Left lung (tissue), 10 donors: ENCODE measurements around the gene FCHSD1. TPM values are rescaled to one million over a fixed set of nuclear protein-coding genes. Genes with fewer than 3 reads are reported as not detected.

Experiments used
- ATAC-seq: fragments of 200-7000 bp; cut with Tn5 transposase; one replicate; pipeline ENCODE4 v1.9.1; 2020; ENCODE audit warnings: moderate library complexity
- DNase-seq, 4 donors: peaks; one replicate each; pipeline ENCODE4 v3.0.0-alpha.2; 2013 to 2020
- H3K27ac ChIP-seq, 2 donors: fragments of 200-600 bp; sonication (generic) in 1 of 2; one replicate each; pipeline versions ENCODE4 v1.5.0 to v1.8.0; 2020 to 2021
- H3K27me3 ChIP-seq, 2 donors: fragments of 200-600 bp; sonication (generic) in 1 of 2; one replicate each; pipeline versions ENCODE4 v1.5.0 to v1.8.0; 2020 to 2021
- H3K36me3 ChIP-seq, 2 donors: fragments of 200-600 bp; sonication (generic) in 1 of 2; one replicate each; pipeline versions ENCODE4 v1.5.0 to v1.8.0; 2020 to 2021
- H3K4me1 ChIP-seq, 2 donors: fragments of 200-600 bp; one replicate each; pipeline ENCODE4 v1.8.0; 2021
- H3K4me3 ChIP-seq, 2 donors: fragments of 200-600 bp; sonication (generic) in 1 of 2; one replicate each; pipeline versions ENCODE4 v1.5.0 to v1.8.0; 2020 to 2021; ENCODE audit warnings: mild to moderate bottlenecking in 1 of 2
- H3K9me3 ChIP-seq, 2 donors: fragments of 200-600 bp; sonication (generic) in 1 of 2; one replicate each; pipeline versions ENCODE4 v1.5.0 to v1.8.0; 2020 to 2021
- CTCF ChIP-seq, 2 donors: fragments of 200-600 bp; sonication (generic) in 1 of 2; IDR thresholded peaks; one replicate each; pipeline versions ENCODE4 v1.5.0 to v1.8.0; 2021; ENCODE audit warnings: antibody characterized with exemption in 2 of 2
- intact Hi-C, 2 donors: fragments of 100-400 bp; cut with DNase I; formaldehyde crosslinking; loops; one replicate each; pipeline versions ENCODE4 v1.11.2 to v1.14.2; 2022
- polyA plus RNA-seq, 6 donors: library from polyadenylated mRNA; unstranded; fragments of 120-200 nt; gene quantifications; one replicate each; pipeline ENCODE4 v1.2.1, GENCODE V29; 2013; ENCODE audit not compliant: insufficient read length in 6 of 6
- total RNA-seq, 2 donors: library from RNA; stranded (reverse); fragmentation: NEBNext Ultra II Directional; extraction: Animal tissue kit (Norgen Biotek cat#: 25700); gene quantifications; one replicate each; pipeline ENCODE4 v1.2.1, GENCODE V29; 2021
- donor health status: DM: no; HTN: yes; CAD: no.
- donor health status: DM: no; HTN: no; CAD: no.

FCHSD1 gene
- total and polyA plus RNA-seq, 8 donors: 17.4 to 29.7 (median 21.3) TPM

- peaks cover 0 to 59% of the 10 kb centered on the region in 2 donors for H3K4me1 ChIP-seq
- peaks cover 0 to 42% of the 10 kb centered on the region in 2 donors for H3K36me3 ChIP-seq
- H3K4me3 ChIP-seq: peak within 1 kb of the TSS; percentile 76 to 98
- intact Hi-C loops: loop anchor here in 1 of 2 donors (2.0 kb wide), 1 partner anchor 26 kb away; no protein-coding TSS in a partner anchor
- ATAC-seq (peak; percentile 95), DNase-seq (peak; percentile 94 to 99 (median 98))
- peak within 1 kb of the TSS; percentile 91 to 99 for H3K27ac ChIP-seq
- peak; percentile 93 to 98 for TF ChIP-seq CTCF (IDR thresholded peaks at IDR 0.05)
- no peaks in the 10 kb centered on the region for H3K27me3 ChIP-seq
- no peaks in the 10 kb centered on the region for H3K9me3 ChIP-seq
Observed at GRCh38 chr5:141618804-141619554, 32.2 kb downstream of the FCHSD1 start, which contains the start of gene DIAPH1. DIAPH1 (minus strand) TSS chr5:141619000; CDS start chr5:141618914, 86 bp downstream.

GRCh38 chr5:141618030-141618803, 33.0 kb downstream of the FCHSD1 start:
- H3K27ac ChIP-seq: peak overlapping the region; percentile 91 to 99
- no peaks in the 10 kb centered on the region for H3K9me3 ChIP-seq
- H3K4me1 ChIP-seq: peaks cover 0 to 62% of the 10 kb centered on the region in 2 donors
- H3K27me3 ChIP-seq: no peaks in the 10 kb centered on the region
- TF ChIP-seq CTCF (IDR thresholded peaks at IDR 0.05): no peak
- ATAC-seq (peak; percentile 70), DNase-seq (peak in 3 of 4 donors; percentile 52 to 84 (median 72))
- peak overlapping the region; percentile 76 to 98 for H3K4me3 ChIP-seq
- H3K36me3 ChIP-seq: peaks cover 0 to 34% of the 10 kb centered on the region in 2 donors
- intact Hi-C loops: loop anchor here in 1 of 2 donors (2.0 kb wide), 1 partner anchor 25 kb away; no protein-coding TSS in a partner anchor

- peaks cover 0 to 29% of the 10 kb centered on the region in 2 donors for H3K36me3 ChIP-seq
- intact Hi-C loops: loop anchor here in 1 of 2 donors (2.0 kb wide), 1 partner anchor 25 kb away; no protein-coding TSS in a partner anchor
- ATAC-seq: peak; percentile 5
- H3K27me3 ChIP-seq: no peaks in the 10 kb centered on the region
- H3K27ac ChIP-seq: peak overlapping the region; percentile 91 to 99
- peaks cover 0 to 63% of the 10 kb centered on the region in 2 donors for H3K4me1 ChIP-seq
- TF ChIP-seq CTCF (IDR thresholded peaks at IDR 0.05): no peak
- DNase-seq: peak in 1 of 4 donors; percentile 21
- no peaks in the 10 kb centered on the region for H3K9me3 ChIP-seq
- peak overlapping the region; percentile 76 to 98 for H3K4me3 ChIP-seq
Observed at GRCh38 chr5:141617682-141618029, 33.6 kb downstream of the FCHSD1 start.

- DNase-seq: no peak
- Histone ChIP-seq H3K36me3 (peaks cover 0 to 23% of the 10 kb centered on the region in 2 donors), H3K9me3 (no peaks in the 10 kb centered on the region), H3K4me1 (peaks cover 0 to 65% of the 10 kb centered on the region in 2 donors), H3K4me3 (peak overlapping the region in 1 of 2 donors; percentile 98), H3K27me3 (no peaks in the 10 kb centered on the region), H3K27ac (peak overlapping the region; percentile 91 to 99)
- no peak for TF ChIP-seq CTCF (IDR thresholded peaks at IDR 0.05)
- intact Hi-C loops: no loop called here
- ATAC-seq: no peak
Observed at GRCh38 chr5:141617128-141617527, 34.1 kb downstream of the FCHSD1 start.
